GM18517 (cell line): ENCODE data around the gene TRAF3.
"Not testable (repeated sequence)": the region's sequence is repeated elsewhere in the genome, so short reads cannot be mapped to it uniquely, and the experiment has no call there.

Experiments
- ATAC-seq: cut with Tn5 transposase; IDR thresholded peaks from one replicate; pipeline ENCODE4 v1.9.1; 2021; ENCODE audit warnings: mild to moderate bottlenecking, moderate library complexity; ENCODE audit not compliant: unreplicated experiment

Gene TRAF3

GRCh38 chr14:102918438-102918837 is 141.2 kb downstream of the TRAF3 start:
- ATAC-seq = no peak

- no peak for ATAC-seq
These were observed 143.2 kb downstream of the TRAF3 start for GRCh38 chr14:102920273-102920997.

- ATAC-seq = no peak
These were observed 143.7 kb downstream of the TRAF3 start for GRCh38 chr14:102920998-102921304.

- no peak for ATAC-seq
These were observed 145.4 kb downstream of the TRAF3 start, which contains the start of gene AMN for GRCh38 chr14:102922490-102923200. Gene AMN, plus strand, starts transcription at chr14:102922663. Its CDS starts 26 bp downstream, at chr14:102922689.

- ATAC-seq = no peak
These were observed 146.1 kb downstream of the TRAF3 start for GRCh38 chr14:102923201-102923924.

GRCh38 chr14:102923925-102924486 is 146.8 kb downstream of the TRAF3 start:
- ATAC-seq = no peak

- ATAC-seq = no peak
These were observed 147.7 kb downstream of the TRAF3 start for GRCh38 chr14:102924632-102925588.

GRCh38 chr14:102925646-102926045 is 148.4 kb downstream of the TRAF3 start:
- ATAC-seq = no peak

- ATAC-seq = no peak
These were observed 148.9 kb downstream of the TRAF3 start for GRCh38 chr14:102926104-102926503.

- not testable (repeated sequence) for ATAC-seq
These were observed 149.6 kb downstream of the TRAF3 start for GRCh38 chr14:102926840-102927239.

GRCh38 chr14:102927346-102927877 is 150.2 kb downstream of the TRAF3 start:
- ATAC-seq = no peak

- ATAC-seq = no peak
These were observed 150.7 kb downstream of the TRAF3 start for GRCh38 chr14:102927878-102928411.

- ATAC-seq = no peak
These were observed 151.4 kb downstream of the TRAF3 start for GRCh38 chr14:102928412-102929240.

- no peak for ATAC-seq
These were observed 152.2 kb downstream of the TRAF3 start for GRCh38 chr14:102929241-102930137.

GRCh38 chr14:102930138-102930752 is 153.0 kb downstream of the TRAF3 start:
- ATAC-seq = no peak

GRCh38 chr14:102930753-102931579 is 153.7 kb downstream of the TRAF3 start:
- no peak for ATAC-seq
